Activated CD4-positive, alpha-beta T cell treated with anti-CD3 and anti-CD28 coated beads for 24 hours (primary cell): ENCODE measurements around the gene CSMD2.

Experiments
- DNase-seq, 2 donors: peaks; one replicate each; pipeline ENCODE4 v3.0.0-alpha.2; 2020; ENCODE audit warnings: low read depth in 2 of 2

Gene CSMD2

GRCh38 chr1:33640114-33640660 lies 524.8 kb downstream of the CSMD2 start:
- DNase-seq, result no peak

GRCh38 chr1:33637846-33638440 lies 527.1 kb downstream of the CSMD2 start:
- no peak for DNase-seq

GRCh38 chr1:33636209-33636608 lies 528.8 kb downstream of the CSMD2 start:
- DNase-seq, result no peak

- DNase-seq, result no peak
These were observed 529.6 kb downstream of the CSMD2 start for GRCh38 chr1:33635336-33636012.

- peak in 1 of 2 donors; percentile 24 for DNase-seq
These were observed 530.2 kb downstream of the CSMD2 start for GRCh38 chr1:33634806-33635205.

GRCh38 chr1:33634143-33634542 lies 530.9 kb downstream of the CSMD2 start:
- no peak for DNase-seq

GRCh38 chr1:33633019-33633801 lies 531.8 kb downstream of the CSMD2 start:
- peak; percentile 86 to 90 for DNase-seq

GRCh38 chr1:33630686-33631085 lies 534.3 kb downstream of the CSMD2 start:
- no peak for DNase-seq

- DNase-seq, result no peak
These were observed 538.2 kb downstream of the CSMD2 start for GRCh38 chr1:33626801-33627200.

- peak in 1 of 2 donors; percentile 6 for DNase-seq
These were observed 539.8 kb downstream of the CSMD2 start for GRCh38 chr1:33624991-33625870.

- no peak for DNase-seq
These were observed 540.6 kb downstream of the CSMD2 start for GRCh38 chr1:33624261-33624990.

GRCh38 chr1:33623811-33624210 lies 541.2 kb downstream of the CSMD2 start:
- DNase-seq, result no peak

GRCh38 chr1:33622757-33623156 lies 542.3 kb downstream of the CSMD2 start:
- DNase-seq, result no peak

GRCh38 chr1:33618636-33619035 lies 546.4 kb downstream of the CSMD2 start:
- DNase-seq, result no peak

- DNase-seq, result no peak
These were observed 547.6 kb downstream of the CSMD2 start for GRCh38 chr1:33617451-33617850.

- DNase-seq, result no peak
These were observed 548.2 kb downstream of the CSMD2 start for GRCh38 chr1:33616780-33617179.

- DNase-seq, result no peak
These were observed 549.5 kb downstream of the CSMD2 start for GRCh38 chr1:33615546-33615945.

GRCh38 chr1:33610864-33611455 lies 554.1 kb downstream of the CSMD2 start:
- DNase-seq, result no peak

GRCh38 chr1:33610391-33610790 lies 554.6 kb downstream of the CSMD2 start:
- DNase-seq, result no peak

- DNase-seq, result no peak
These were observed 555.3 kb downstream of the CSMD2 start for GRCh38 chr1:33609739-33610138.
